HS-5 (cell line): Measurements from ENCODE around the gene RNF152.

Experiments
- DNase-seq: peaks from one replicate; pipeline ENCODE4 v3.0.0-alpha.2; 2012; ENCODE audit warnings: low read depth

RNF152 gene

DNA sequence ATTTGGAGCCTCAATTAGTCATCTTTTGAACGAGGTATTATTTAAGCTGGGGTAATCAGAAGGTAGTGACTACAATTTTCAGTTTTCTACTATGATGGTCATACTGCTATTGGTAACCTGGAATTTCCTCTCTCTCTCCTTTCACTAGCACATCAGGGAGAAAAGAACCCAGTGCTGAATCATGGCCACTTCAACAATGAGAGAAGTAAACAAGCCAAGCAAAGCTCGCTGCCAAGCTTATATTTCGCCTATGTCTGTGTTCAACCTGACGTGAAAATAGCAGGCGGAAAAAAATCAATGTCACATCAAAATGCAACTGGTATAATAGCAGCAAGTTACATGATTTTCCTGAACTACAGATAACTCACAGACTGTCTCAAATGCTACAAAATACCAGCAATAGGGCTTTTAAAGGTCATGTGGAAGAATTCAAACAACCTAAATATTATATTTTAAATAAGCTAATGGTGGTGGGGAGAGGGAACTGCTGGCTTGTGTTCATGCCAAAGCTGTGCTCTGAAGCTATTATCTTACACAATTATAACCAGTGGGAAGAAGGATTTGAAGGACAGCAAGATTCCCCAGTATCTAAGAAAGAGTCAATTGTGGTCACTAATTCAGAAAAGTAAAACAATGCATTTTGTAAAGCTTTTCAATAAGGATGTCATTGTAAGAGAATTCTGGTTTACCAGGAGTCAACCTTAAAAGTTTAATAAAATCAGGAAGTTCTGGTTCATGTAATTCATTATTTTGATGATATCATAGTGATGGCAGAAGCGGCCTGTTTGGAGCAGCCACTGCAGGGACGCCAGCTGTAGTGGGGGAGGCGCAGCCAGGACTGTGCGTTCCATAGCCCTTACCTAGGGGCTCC is 38.0 kb downstream of the RNF152 start:
- DNase-seq: no peak

DNA sequence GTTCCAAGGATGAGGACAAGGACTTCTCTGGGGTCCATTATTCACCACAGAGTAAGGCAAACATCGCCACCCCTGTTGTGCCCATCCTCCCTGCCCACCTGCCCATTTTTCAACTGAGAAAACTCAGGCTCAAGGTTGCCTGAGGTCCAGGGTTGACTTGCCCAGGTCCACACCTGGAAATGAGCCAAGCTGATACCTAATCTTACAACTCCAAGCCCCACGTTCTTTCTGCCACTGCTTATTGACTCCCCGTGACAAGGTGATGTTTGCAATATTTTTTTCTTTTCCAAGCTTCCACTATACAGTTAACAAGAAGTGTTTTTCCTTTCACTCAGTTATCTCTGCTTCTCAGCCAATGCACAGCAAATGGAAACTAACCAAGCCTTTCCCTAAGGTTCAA is 39.0 kb downstream of the RNF152 start:
- no peak for DNase-seq

GRCh38 chr18:61852496-61852895 is 40.3 kb downstream of the RNF152 start:
- no peak for DNase-seq

DNA sequence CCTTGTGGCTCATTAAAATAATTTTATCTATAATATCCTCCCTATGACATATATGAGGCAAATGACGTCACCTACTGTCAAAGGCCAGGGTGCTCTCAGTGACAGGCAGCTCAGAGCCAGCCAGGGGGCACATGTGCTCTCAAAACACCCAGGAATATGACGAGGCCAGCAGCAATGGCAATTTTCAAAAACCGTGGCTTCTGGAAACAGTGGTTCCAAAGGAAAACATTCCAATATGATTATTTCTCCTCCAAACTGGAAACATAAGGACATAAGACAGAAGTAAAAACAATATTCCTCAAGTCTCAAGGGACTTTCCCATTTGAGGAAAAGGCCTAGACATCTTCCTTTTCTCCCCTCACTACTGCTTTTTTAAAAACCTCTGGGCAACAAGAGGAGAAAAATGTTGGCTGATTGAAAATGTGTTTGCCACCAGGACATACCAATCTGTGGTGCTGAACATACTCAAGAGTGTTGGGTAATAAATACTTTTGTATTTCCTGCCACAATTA is 40.8 kb downstream of the RNF152 start:
- DNase-seq: peak; percentile 36

GRCh38 chr18:61851279-61851678 is 41.5 kb downstream of the RNF152 start:
- DNase-seq: no peak

DNA sequence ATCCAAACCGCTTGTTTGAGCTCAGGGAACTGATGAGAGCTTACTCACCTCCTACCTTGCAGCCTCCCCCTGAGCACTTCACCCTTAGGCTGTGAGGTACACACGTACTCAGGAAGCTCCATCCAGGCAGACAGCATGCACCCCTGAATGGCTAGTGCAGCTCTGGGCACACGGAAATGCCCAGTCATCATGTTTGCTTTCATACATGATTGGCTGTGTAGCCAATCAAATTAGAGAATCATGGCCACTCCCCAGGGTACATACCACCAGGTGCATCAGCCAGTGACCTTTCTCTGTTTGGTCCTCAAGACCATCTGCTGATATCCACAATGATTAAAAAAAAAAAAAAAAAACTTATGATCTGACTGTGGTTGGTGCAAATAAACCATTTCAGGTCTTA is 42.1 kb downstream of the RNF152 start:
- DNase-seq: no peak

- DNase-seq: no peak
Measured at GRCh38 chr18:61847164-61847791, 45.5 kb downstream of the RNF152 start.

DNA sequence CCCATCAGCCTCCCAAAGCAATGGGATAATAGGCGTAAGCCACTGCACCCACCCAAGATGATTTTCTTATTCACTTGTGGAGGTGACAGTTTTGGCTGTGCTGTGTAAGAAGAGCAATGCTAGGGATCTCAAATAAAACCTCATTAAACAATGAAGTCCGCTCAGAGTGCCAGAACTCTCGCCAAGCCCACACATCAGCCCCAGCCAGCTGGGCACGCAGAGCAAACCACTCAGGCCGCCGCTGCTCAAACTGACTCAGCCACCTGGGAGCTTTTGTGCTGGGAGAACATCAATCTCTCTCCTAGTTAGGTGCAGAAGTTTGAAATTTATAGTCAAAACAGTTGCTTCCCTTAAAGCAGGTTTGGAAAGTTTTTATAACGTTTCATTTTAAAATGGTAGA is 47.6 kb downstream of the RNF152 start:
- DNase-seq: no peak

GRCh38 chr18:61844726-61845125 is 48.1 kb downstream of the RNF152 start:
- no peak for DNase-seq

GRCh38 chr18:61842146-61842545 is 50.7 kb downstream of the RNF152 start:
- DNase-seq: no peak

DNA sequence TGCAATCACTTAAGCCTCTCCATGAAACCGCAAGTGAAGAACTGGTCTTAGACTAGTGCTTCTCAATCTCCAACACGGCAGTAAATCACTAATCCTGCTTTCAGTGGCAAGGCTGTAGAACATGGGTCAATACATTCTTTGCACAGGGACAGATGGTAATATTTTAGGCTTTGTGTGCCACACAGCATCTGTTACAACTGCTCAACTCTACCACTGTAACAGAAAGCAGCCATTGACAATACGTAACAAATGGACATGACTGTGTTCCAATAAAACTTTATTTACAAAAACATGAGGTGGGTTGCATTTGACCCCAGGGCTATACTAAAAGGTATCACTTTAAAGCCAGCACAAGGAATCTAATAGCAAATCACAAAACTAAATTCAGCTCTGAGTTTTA is 51.1 kb downstream of the RNF152 start:
- DNase-seq: no peak

- DNase-seq: no peak
Measured at GRCh38 chr18:61840324-61840723, 52.5 kb downstream of the RNF152 start.

GRCh38 chr18:61838521-61838920 is 54.3 kb downstream of the RNF152 start:
- DNase-seq: no peak

DNA sequence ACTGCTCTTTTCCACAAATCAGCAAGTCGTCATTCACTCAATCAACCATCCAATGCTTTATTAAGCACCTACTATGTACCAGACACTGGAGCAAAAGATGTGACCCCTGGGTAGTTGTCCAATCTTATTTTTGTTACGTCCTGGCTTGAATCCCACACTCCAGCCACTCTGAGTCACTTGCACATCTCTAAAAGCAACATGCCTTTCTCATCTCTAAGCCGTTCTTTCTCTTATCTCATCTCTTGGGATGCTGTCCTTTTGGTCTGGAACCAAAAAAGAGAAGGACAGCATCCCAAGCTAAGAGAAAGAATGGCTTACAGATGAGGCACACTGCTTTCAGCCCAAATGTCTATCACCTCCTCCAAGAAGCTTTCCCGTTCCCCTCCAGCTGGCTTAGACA is 58.8 kb downstream of the RNF152 start:
- DNase-seq: no peak

GRCh38 chr18:61833387-61833786 is 59.4 kb downstream of the RNF152 start:
- DNase-seq: no peak

DNA sequence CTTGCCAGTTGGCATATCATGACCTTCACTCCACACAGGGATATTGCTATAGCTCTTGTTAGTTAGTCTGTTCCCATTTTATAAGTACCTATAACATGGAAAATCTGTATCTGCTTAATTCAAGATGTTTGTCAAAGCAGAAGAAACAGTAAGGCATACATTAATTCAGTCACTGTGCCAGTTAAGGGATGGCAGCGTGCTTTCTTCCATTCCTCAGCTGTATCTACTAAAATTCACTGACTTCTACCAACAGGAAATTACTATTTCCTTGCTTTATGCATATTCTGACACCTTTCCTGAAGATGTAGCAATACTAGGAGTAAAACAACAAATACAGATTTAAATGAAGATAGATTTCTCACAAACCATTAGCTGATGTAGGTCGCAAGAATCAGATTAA is 59.9 kb downstream of the RNF152 start:
- no peak for DNase-seq

GRCh38 chr18:61831071-61831470 is 61.7 kb downstream of the RNF152 start:
- no peak for DNase-seq

DNA sequence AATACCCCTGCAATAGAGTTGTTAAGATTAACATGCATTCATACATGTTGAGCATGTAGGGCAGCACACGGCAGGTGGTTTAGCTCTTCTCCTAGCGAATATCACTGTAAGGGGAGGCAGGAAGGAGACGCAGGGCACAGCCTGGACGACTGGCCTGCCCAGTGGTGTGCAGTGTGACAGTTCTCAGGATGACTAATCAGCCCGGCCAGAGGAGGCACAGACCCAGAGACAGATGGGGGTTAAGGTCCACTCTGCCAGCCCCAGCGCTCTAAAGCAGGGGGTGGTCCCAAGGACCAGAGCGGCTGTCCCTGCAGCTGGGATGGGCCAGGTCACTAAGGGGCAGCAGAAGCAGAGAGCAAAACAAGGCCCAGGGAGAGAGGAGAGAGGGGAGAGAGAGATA is 63.7 kb downstream of the RNF152 start:
- DNase-seq: no peak

DNA sequence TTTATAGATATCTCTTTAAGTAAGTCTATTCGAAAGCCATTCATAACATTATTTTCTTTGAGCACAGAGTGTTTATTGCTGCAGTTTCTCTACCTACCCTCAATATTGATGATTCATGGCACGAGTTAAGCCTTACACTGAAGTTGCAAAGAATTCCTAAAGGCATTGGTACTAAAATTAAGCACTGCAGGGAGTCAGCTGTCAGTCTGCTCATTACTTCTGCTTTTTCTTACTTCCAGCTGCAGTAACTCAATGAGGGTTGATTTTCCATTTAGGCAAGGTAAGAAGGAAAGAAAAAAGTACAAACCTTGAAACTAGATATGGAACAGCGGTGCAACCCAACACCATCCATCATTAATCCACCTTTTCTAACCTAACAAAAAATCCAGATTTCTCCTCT is 65.2 kb downstream of the RNF152 start:
- no peak for DNase-seq

DNA sequence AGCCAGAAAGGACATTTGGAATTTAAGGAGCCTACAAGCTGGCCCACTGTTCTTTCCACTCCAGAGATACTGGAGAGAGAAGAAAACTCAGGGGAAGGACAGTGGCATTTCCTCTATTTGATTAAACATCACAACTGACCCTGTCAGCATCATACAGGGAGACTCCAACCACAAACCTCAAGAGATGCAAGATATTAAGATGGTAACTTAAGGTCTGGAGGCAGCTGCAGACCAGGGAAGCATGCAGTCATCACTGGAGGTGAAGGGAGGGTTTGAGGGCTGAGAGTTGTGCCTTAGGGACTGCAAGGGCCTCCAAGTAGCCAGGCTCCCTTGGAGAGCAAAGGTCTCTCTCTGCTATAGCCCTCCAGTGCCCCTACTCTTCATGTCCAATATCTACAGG is 67.4 kb downstream of the RNF152 start:
- no peak for DNase-seq

GRCh38 chr18:61824733-61825363 is 68.0 kb downstream of the RNF152 start:
- no peak for DNase-seq

DNA sequence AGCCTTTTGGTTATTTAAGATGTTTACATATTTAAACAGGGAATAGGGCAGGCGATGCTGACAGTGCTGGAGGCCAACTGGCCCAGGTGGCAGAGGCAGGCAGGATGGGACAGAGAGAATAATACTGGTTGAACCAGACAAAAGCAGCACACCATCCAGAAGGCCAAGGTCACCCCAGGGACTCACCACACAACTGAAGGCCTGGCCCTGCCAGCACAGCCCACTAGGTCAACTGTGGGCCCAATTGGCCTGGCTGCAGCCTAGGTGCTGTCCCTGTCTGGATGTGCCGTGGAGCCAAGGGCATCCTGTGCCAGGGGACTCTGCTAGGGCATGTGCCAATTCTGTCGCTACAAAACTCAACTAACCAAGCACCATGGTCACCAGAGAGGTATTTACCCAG is 69.2 kb downstream of the RNF152 start:
- DNase-seq: no peak

DNA sequence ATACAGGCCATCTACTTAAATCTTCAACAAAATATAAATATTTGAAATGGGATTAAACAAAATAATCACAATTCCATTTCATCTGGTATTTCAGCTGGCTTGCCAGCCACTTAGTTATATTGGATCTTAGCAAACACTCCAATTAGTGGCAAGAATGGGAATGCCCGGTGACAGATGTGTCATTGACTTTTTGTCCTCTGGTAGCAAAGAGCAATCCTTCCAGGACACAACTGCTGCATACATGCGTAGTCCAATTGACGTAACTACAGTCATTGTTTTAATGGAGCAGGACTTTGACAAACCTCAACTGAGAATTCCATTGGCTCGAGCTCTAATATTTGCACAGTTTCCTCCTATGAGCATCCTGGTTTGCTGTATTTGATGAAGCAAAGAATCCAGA is 69.9 kb downstream of the RNF152 start:
- DNase-seq: no peak
